GM23338 (cell line): ENCODE measurements around the gene F12. TPM values are rescaled to one million over a fixed set of nuclear protein-coding genes. Genes with fewer than 3 reads are reported as not detected.

Source experiments
- ATAC-seq: fragments of 200-7000 bp; cut with Tn5 transposase; 3 replicates; pipeline ENCODE4 v1.9.1; 2020
- DNase-seq: peaks from one replicate; pipeline ENCODE4 v3.0.0-alpha.2; 2015; ENCODE audit warnings: low spot score
- H2AFZ ChIP-seq: fragments of 200-600 bp; sonication (generic); 2 replicates; pipeline ENCODE4 v1.8.0; 2016; ENCODE audit warnings: antibody characterized with exemption, mild to moderate bottlenecking, moderate library complexity
- H3F3A ChIP-seq: fragments of 200-600 bp; sonication (generic); replicated peaks from 2 replicates; pipeline ENCODE4 v1.8.0; 2017; ENCODE audit warnings: antibody characterized with exemption, mixed run types, low read depth
- H3K27ac ChIP-seq: fragments of 200-600 bp; sonication (generic); 2 replicates; pipeline ENCODE4 v1.6.1; 2016; ENCODE audit warnings: low read depth
- H3K27me3 ChIP-seq: fragments of 200-600 bp; sonication (generic); 2 replicates; pipeline ENCODE4 v1.8.0; 2016; ENCODE audit warnings: mild to moderate bottlenecking, mixed run types, moderate library complexity; ENCODE audit not compliant: insufficient read depth
- H3K36me3 ChIP-seq: fragments of 200-600 bp; sonication (generic); 2 replicates; pipeline ENCODE4 v1.8.0; 2016; ENCODE audit warnings: mild to moderate bottlenecking; ENCODE audit not compliant: insufficient read depth
- H3K4me1 ChIP-seq: fragments of 200-600 bp; sonication (generic); 2 replicates; pipeline ENCODE4 v1.8.0; 2016; ENCODE audit warnings: mild to moderate bottlenecking, moderate library complexity; ENCODE audit not compliant: insufficient read depth
- H3K4me2 ChIP-seq: fragments of 200-600 bp; sonication (generic); 2 replicates; pipeline ENCODE4 v1.7.1; 2017; ENCODE audit warnings: mixed run types
- H3K4me3 ChIP-seq: fragments of 200-600 bp; sonication (generic); 2 replicates; pipeline ENCODE4 v1.6.1; 2016; ENCODE audit warnings: mixed run types
- H3K79me2 ChIP-seq: fragments of 200-600 bp; sonication (generic); replicated peaks from 2 replicates; pipeline ENCODE4 v1.8.0; 2017; ENCODE audit warnings: mild to moderate bottlenecking; ENCODE audit not compliant: insufficient read depth
- H3K9me2 ChIP-seq: fragments of 200-600 bp; sonication (generic); 2 replicates; pipeline ENCODE4 v1.8.0; 2017; ENCODE audit not compliant: insufficient read depth
- H4K20me1 ChIP-seq: fragments of 200-600 bp; sonication (generic); replicated peaks from 2 replicates; pipeline ENCODE4 v1.8.0; 2017; ENCODE audit warnings: mild to moderate bottlenecking; ENCODE audit not compliant: insufficient read depth
- H3K27ac Mint-ChIP-seq: 2 replicates; pipeline ENCODE4 v1.8.0; 2020; ENCODE audit warnings: inconsistent platforms, mild to moderate bottlenecking, moderate library complexity, mixed read lengths
- H3K27me3 Mint-ChIP-seq: 3 replicates; pipeline ENCODE4 v1.8.0; 2022; ENCODE audit warnings: low read depth, mild to moderate bottlenecking, moderate library complexity, mixed read lengths, inconsistent platforms; ENCODE audit not compliant: insufficient read depth, poor library complexity
- H3K36me3 Mint-ChIP-seq: 3 replicates; pipeline ENCODE4 v1.8.0; 2021; ENCODE audit warnings: low read depth, mild to moderate bottlenecking, inconsistent platforms, moderate library complexity, mixed read lengths
- H3K4me1 Mint-ChIP-seq: 3 replicates; pipeline ENCODE4 v1.8.0; 2020; ENCODE audit warnings: mild to moderate bottlenecking, inconsistent platforms, mixed read lengths
- H3K4me3 Mint-ChIP-seq: 3 replicates; pipeline ENCODE4 v1.8.0; 2021; ENCODE audit warnings: moderate library complexity, mild to moderate bottlenecking, inconsistent platforms, mixed read lengths
- H3K9me3 Mint-ChIP-seq: 3 replicates; pipeline ENCODE4 v1.8.0; 2020; ENCODE audit warnings: moderate library complexity, mild to moderate bottlenecking, inconsistent platforms, mixed read lengths
- CREB1 ChIP-seq: fragments of 250-450 bp; sonication (Bioruptor Pico); IDR thresholded peaks from 2 replicates; pipeline ENCODE4 v1.5.0; 2020; ENCODE audit warnings: low read depth, mild to moderate bottlenecking, moderate library complexity
- ETS1 ChIP-seq: IDR thresholded peaks from 2 replicates; pipeline ENCODE4 v1.6.1; 2016; ENCODE audit warnings: antibody characterized with exemption
- EZH2 ChIP-seq: fragments of 200-600 bp; sonication (generic); IDR thresholded peaks from one replicate; pipeline ENCODE4 v1.8.0; 2017; ENCODE audit warnings: antibody characterized with exemption, mild to moderate bottlenecking, low read depth; ENCODE audit not compliant: unreplicated experiment
- JUNB ChIP-seq: IDR thresholded peaks from one replicate; pipeline ENCODE4 v1.6.1; 2016; ENCODE audit warnings: antibody characterized with exemption; ENCODE audit not compliant: unreplicated experiment
- NANOG ChIP-seq: IDR thresholded peaks from 2 replicates; pipeline ENCODE4 v1.6.1; 2016; ENCODE audit warnings: antibody characterized with exemption, borderline replicate concordance
- REST ChIP-seq: IDR thresholded peaks from one replicate; pipeline ENCODE4 v1.6.1; 2018; ENCODE audit warnings: antibody characterized with exemption; ENCODE audit not compliant: unreplicated experiment
- STAT1 ChIP-seq: IDR thresholded peaks from one replicate; pipeline ENCODE4 v1.6.1; 2016; ENCODE audit warnings: antibody characterized with exemption; ENCODE audit not compliant: unreplicated experiment
- ZNF114 ChIP-seq: fragments of 250-450 bp; sonication (Bioruptor Pico); IDR thresholded peaks from 2 replicates; pipeline ENCODE4 v1.5.0; 2020; ENCODE audit warnings: mild to moderate bottlenecking, moderate library complexity
- ZNF462 ChIP-seq: fragments of 250-450 bp; sonication (Bioruptor Pico); IDR thresholded peaks from 2 replicates; pipeline ENCODE4 v1.5.0; 2020; ENCODE audit warnings: mild to moderate bottlenecking, moderate library complexity
- polyA plus RNA-seq: library from polyadenylated mRNA; unstranded; fragments of >200 nt; fragmentation: Nextera tagmentation; extraction: Ambion mirVana; gene quantifications from 2 replicates; pipeline ENCODE4 v1.2.1, GENCODE V29; 2016
- total RNA-seq: library from RNA; depleted of rRNA; stranded (reverse); fragments of >200 nt; shearing (Covaris generic); gene quantifications from 2 replicates; pipeline ENCODE4 v1.2.3, GENCODE V29; 2014

The F12 gene
- total and polyA plus RNA-seq, 2 experiments from 2014 or later = 2.9 to 8.0 TPM

GRCh38 chr5:177405312-177405711 lies 4.1 kb downstream of the F12 start (continued):
- TF ChIP-seq ZNF462 (CRISPR knock-in tag) (no peak), EZH2 (no peak), JUNB (no peak), NANOG (no peak)

- Mint-ChIP-seq H3K4me3 (peak overlapping the region; percentile 57), H3K36me3 (no peaks in the 10 kb centered on the region), H3K4me1 (peaks cover 12% of the 10 kb centered on the region; the same call in 2 of the 3 replicates), H3K9me3 (no peaks in the 10 kb centered on the region), H3K27me3 (peaks cover 64% of the 10 kb centered on the region), H3K27ac (no peak overlapping the region)
- Histone ChIP-seq H3K27ac (no peak overlapping the region), H3K79me2 (no peaks in the 10 kb centered on the region), H3K4me1 (peaks cover 6% of the 10 kb centered on the region; the same call in 1 of the 2 replicates), H3K27me3 (peaks cover 84% of the 10 kb centered on the region), H3K36me3 (no peaks in the 10 kb centered on the region), H3K9me2 (peaks cover 3% of the 10 kb centered on the region; the same call in 1 of the 2 replicates), H3K4me2 (peak overlapping the region; percentile 90), H2AFZ (peak overlapping the region; percentile 99), H3K4me3 (peak overlapping the region; percentile 71), H3F3A (peaks cover 18% of the 10 kb centered on the region), H4K20me1 (no peaks in the 10 kb centered on the region)
- ATAC-seq (no peak), DNase-seq (no peak)
- TF ChIP-seq STAT1 (no peak), ZNF114 (CRISPR knock-in tag) (no peak), ETS1 (no peak), CREB1 (CRISPR knock-in tag) (no peak), REST (no peak), JUNB (no peak)
Observed at GRCh38 chr5:177404641-177405179, 4.7 kb downstream of the F12 start.
